Left ventricle myocardium inferior (tissue), 1 donor: ENCODE data around the gene LEUTX. TPM values are rescaled to one million over a fixed set of nuclear protein-coding genes. Genes with fewer than 3 reads are reported as not detected.
"Not testable (repeated sequence)": the region's sequence is repeated elsewhere in the genome, so short reads cannot be mapped to it uniquely, and the experiment has no call there.

Experiments used
- DNase-seq: peaks from one replicate; pipeline ENCODE4 v3.0.0-alpha.2; 2020
- H3K27ac ChIP-seq: fragments of 200-600 bp; replicated peaks from 2 replicates; pipeline ENCODE4 v1.8.0; 2021
- H3K27me3 ChIP-seq: fragments of 200-600 bp; 2 replicates; pipeline ENCODE4 v1.8.0; 2021; ENCODE audit warnings: low read depth
- H3K36me3 ChIP-seq: fragments of 200-600 bp; 2 replicates; pipeline ENCODE4 v1.8.0; 2021
- H3K4me1 ChIP-seq: fragments of 200-600 bp; 2 replicates; pipeline ENCODE4 v1.8.0; 2021
- H3K4me3 ChIP-seq: fragments of 200-600 bp; 2 replicates; pipeline ENCODE4 v1.8.0; 2021; ENCODE audit warnings: mild to moderate bottlenecking, moderate library complexity
- H3K9me3 ChIP-seq: fragments of 200-600 bp; replicated peaks from 2 replicates; pipeline ENCODE4 v1.8.0; 2021
- intact Hi-C: fragments of 100-400 bp; cut with micrococcal nuclease; formaldehyde crosslinking; loops from one replicate; pipeline ENCODE4 v1.11.0; 2022
- total RNA-seq: library from RNA; stranded (reverse); fragmentation: NEBNext Ultra II Directional; extraction: Animal tissue kit (Norgen Biotek cat#: 25700); gene quantifications from one replicate; pipeline ENCODE4 v1.2.1, GENCODE V29; 2021
- TF ChIP-seq, protein P1 (sequence below): fragments of 200-600 bp; IDR thresholded peaks from 2 replicates; pipeline ENCODE4 v1.8.0; 2021; ENCODE audit warnings: antibody characterized with exemption, mild to moderate bottlenecking, borderline replicate concordance
- donor health status: DM: no; HTN: yes; CAD: no; lungs with severe emphysema.

Gene LEUTX
- total RNA-seq, 1 donor from 2014 or later: not detected

DNA sequence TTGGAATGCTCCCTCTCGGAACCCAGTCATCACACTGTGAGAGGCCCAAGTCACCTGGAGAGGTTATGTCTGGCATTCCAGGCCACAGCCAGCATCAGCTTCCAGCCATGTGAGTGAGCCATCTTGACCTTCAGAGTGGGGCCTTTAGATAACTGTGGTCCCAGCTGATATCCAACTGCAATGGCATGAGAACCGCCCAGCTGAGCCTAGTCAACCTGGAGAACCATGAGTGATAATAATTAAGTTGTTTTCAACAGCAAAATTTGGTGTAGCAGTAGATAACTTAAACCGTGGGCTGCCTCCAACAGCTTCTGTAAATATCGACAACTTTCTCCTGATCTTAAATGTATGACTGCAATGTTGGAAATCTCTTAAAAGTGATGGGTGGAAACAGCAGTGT, 30.7 kb downstream of the LEUTX start:
- TF ChIP-seq, protein P1, sequence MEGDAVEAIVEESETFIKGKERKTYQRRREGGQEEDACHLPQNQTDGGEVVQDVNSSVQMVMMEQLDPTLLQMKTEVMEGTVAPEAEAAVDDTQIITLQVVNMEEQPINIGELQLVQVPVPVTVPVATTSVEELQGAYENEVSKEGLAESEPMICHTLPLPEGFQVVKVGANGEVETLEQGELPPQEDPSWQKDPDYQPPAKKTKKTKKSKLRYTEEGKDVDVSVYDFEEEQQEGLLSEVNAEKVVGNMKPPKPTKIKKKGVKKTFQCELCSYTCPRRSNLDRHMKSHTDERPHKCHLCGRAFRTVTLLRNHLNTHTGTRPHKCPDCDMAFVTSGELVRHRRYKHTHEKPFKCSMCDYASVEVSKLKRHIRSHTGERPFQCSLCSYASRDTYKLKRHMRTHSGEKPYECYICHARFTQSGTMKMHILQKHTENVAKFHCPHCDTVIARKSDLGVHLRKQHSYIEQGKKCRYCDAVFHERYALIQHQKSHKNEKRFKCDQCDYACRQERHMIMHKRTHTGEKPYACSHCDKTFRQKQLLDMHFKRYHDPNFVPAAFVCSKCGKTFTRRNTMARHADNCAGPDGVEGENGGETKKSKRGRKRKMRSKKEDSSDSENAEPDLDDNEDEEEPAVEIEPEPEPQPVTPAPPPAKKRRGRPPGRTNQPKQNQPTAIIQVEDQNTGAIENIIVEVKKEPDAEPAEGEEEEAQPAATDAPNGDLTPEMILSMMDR: no peak
- intact Hi-C loops: no loop called here
- no peak for DNase-seq
- Histone ChIP-seq H3K4me3 (no peak overlapping the region), H3K27me3 (no peaks in the 10 kb centered on the region), H3K4me1 (no peaks in the 10 kb centered on the region), H3K36me3 (no peaks in the 10 kb centered on the region), H3K27ac (no peak overlapping the region), H3K9me3 (peaks cover 5% of the 10 kb centered on the region)

DNA sequence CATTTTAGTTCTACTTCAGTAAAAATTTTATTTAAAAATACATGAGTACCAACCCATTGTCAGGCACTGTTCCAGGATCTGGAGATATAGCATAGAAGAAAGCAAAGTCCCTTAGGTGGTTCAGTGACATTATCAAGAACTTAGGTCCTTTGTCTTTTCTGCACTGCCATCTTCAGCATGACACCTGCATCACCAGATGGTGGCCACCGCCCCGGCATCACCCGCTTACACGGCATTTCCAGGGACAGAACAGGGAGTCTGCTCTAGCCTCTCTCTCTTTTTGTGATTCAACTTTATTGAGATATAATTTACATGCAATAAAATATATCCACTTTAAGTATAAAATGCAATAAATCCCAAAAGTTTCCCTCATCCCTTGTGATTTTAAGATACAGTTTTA, 31.8 kb downstream of the LEUTX start:
- DNase-seq: no peak
- H3K36me3 ChIP-seq: no peaks in the 10 kb centered on the region
- peaks cover 5% of the 10 kb centered on the region for H3K9me3 ChIP-seq
- TF ChIP-seq, protein P1: no peak
- H3K4me1 ChIP-seq: peaks cover 2% of the 10 kb centered on the region
- H3K27ac ChIP-seq: no peak overlapping the region
- H3K4me3 ChIP-seq: no peak overlapping the region
- intact Hi-C loops: no loop called here
- H3K27me3 ChIP-seq: no peaks in the 10 kb centered on the region

DNA sequence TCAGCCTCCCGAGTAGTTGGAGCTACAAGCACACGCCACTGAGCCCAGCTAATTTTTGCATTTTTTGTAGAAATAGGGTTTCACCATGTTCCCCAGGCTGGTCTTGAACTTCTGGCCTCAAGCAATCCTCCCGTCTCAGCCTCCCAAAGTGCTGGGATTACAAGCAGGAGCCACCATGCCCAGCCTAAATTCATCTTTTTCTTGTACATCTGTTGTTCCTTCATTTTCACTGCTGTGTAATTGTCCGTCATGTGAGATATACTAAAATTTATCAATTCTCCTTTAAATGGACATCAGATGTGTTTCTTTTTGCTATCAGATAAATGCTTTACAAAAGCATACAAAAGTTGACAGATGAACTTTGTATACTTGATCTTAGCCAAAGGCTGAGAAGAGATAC, 32.4 kb downstream of the LEUTX start:
- intact Hi-C loops: no loop called here
- no peak overlapping the region for H3K4me3 ChIP-seq
- no peak overlapping the region for H3K27ac ChIP-seq
- peaks cover 8% of the 10 kb centered on the region for H3K4me1 ChIP-seq
- H3K27me3 ChIP-seq: no peaks in the 10 kb centered on the region
- H3K9me3 ChIP-seq: peaks cover 5% of the 10 kb centered on the region
- DNase-seq: no peak
- TF ChIP-seq, protein P1: no peak
- no peaks in the 10 kb centered on the region for H3K36me3 ChIP-seq

DNA sequence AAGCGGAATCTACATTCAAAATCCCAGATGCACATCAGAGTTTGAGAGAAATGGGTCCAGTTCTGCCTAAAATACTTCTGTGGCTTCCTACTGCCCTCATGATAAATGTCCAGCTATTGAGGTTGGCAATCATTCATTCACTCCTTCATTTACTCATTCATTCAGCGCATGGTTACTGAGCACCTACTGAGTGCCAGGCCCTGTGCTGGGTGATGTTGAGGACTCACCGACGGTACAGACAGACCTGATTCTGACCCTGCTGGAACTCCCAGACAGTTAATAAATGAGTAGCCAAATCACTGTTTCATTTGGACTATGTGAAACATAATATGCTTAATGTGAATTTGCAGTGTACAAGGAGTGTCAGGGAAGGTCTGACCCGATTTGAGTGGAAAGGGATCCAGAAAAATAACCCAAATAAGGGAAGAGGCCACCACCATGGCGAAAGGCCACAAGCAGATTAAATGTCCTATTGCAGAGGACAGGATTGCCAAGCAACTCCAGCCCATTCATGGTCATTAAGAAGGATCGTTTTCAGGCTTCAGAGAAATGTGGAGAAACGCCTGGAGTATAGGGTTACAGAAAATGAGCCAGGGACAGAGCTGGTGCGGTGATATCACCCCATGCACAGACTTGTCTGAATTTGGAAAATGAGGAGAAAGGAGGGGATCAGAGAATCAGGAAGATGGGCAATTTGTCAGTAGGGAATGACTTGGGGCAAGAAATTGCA, 34.8 kb downstream of the LEUTX start:
- no peaks in the 10 kb centered on the region for H3K27me3 ChIP-seq
- TF ChIP-seq, protein P1: no peak
- H3K27ac ChIP-seq: no peak overlapping the region
- DNase-seq: no peak
- no peak overlapping the region for H3K4me3 ChIP-seq
- H3K4me1 ChIP-seq: peaks cover 18% of the 10 kb centered on the region
- peaks cover 5% of the 10 kb centered on the region for H3K9me3 ChIP-seq
- intact Hi-C loops: no loop called here
- H3K36me3 ChIP-seq: peaks cover 9% of the 10 kb centered on the region

DNA sequence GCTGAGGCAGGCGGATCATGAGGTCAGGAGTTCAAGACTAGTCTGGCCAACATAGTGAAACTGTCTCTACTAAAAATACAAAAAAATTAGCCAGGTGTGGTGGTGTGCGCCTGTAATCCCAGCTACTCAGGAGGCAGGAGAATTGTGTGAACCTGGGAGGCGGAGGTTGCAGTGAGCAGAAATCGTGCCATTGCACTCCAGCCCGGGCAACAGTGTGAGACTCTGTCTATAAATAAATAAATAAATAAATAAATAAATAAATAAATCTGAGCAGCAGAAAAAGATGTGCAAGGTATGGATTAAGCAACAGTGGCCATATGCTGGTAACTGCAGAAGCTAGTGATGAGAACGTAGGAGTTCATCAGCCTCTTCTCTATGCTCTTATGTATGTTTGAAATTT, 35.5 kb downstream of the LEUTX start:
- DNase-seq, H3K27me3 ChIP-seq, H3K9me3 ChIP-seq, H3K36me3 ChIP-seq, H3K27ac ChIP-seq, intact Hi-C loops, H3K4me3 ChIP-seq: not testable (repeated sequence)
- peaks cover 18% of the 10 kb centered on the region for H3K4me1 ChIP-seq

DNA sequence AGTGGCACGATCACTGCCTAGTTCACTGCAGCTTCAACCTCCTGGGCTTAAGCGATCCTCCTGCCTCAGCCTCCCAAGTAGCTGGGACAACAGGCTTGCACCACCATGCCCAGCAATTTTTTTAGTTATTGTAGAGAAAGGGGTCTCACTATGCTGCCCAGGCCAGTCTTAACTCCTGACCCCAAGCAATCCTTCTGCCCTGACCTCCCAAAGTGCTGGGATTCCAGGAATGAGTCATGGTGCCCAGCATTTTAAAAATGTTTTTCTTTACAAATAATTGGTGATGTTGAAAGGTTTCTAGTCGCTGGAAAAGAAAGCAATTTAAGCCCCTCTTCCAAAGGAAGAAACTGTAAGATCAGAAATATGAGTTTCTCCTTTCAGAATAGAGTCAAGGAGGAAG, 35.9 kb downstream of the LEUTX start:
- H3K4me3 ChIP-seq: no peak overlapping the region
- H3K27me3 ChIP-seq: no peaks in the 10 kb centered on the region
- no peak overlapping the region for H3K27ac ChIP-seq
- intact Hi-C loops: no loop called here
- peaks cover 9% of the 10 kb centered on the region for H3K36me3 ChIP-seq
- H3K4me1 ChIP-seq: peaks cover 18% of the 10 kb centered on the region
- H3K9me3 ChIP-seq: no peaks in the 10 kb centered on the region
- DNase-seq: no peak
- TF ChIP-seq, protein P1: no peak
